HL-60 (cell line): ENCODE results near the gene ZFYVE16.

Source experiments
- DNase-seq, 2 experiments: peaks; one replicate each; pipeline ENCODE4 v3.0.0-alpha.2; 2010 to 2020; ENCODE audit warnings: low read depth in 1 of 2, low spot score in 1 of 2
- H3K27ac ChIP-seq: fragments of 250-450 bp; sonication (Bioruptor Pico); replicated peaks from 2 replicates; pipeline ENCODE4 v1.5.1; 2020; ENCODE audit warnings: mild to moderate bottlenecking, moderate library complexity
- H3K27me3 ChIP-seq: fragments of 250-450 bp; sonication (Bioruptor Pico); 2 replicates; pipeline ENCODE4 v1.5.1; 2021; ENCODE audit warnings: mild to moderate bottlenecking, moderate library complexity; ENCODE audit not compliant: insufficient read depth, poor library complexity, severe bottlenecking
- H3K4me3 ChIP-seq: replicated peaks from 2 replicates; pipeline ENCODE4 v1.5.1; 2011; ENCODE audit warnings: mild to moderate bottlenecking, control low read depth, low read length; ENCODE audit not compliant: insufficient read depth
- CTCF ChIP-seq: IDR thresholded peaks from one replicate; pipeline ENCODE4 v1.5.1; 2011; ENCODE audit warnings: low read length, control low read depth, inconsistent platforms; ENCODE audit not compliant: insufficient read depth
- GABPA ChIP-seq: IDR thresholded peaks from 2 replicates; pipeline ENCODE4 v1.6.1; 2012; ENCODE audit warnings: low read depth
- POLR2AphosphoS5 ChIP-seq: IDR thresholded peaks from 2 replicates; pipeline ENCODE4 v1.6.1; 2012; ENCODE audit warnings: low read depth
- REST ChIP-seq: IDR thresholded peaks from 2 replicates; pipeline ENCODE4 v1.6.1; 2012; ENCODE audit warnings: low read depth; ENCODE audit not compliant: insufficient replicate concordance
- SPI1 ChIP-seq: IDR thresholded peaks from 2 replicates; pipeline ENCODE4 v1.6.1; 2012; ENCODE audit warnings: low read depth, mild to moderate bottlenecking, borderline replicate concordance

The ZFYVE16 gene

GRCh38 chr5:80369521-80369920, 38.3 kb upstream of the ZFYVE16 start:
- H3K4me3 ChIP-seq = no peak overlapping the region
- H3K27ac ChIP-seq = no peak overlapping the region
- no peak for DNase-seq
- TF ChIP-seq REST (no peak), CTCF (no peak), POLR2AphosphoS5 (no peak), SPI1 (no peak), GABPA (no peak)
- H3K27me3 ChIP-seq = no peaks in the 10 kb centered on the region

GRCh38 chr5:80370390-80370789, 37.5 kb upstream of the ZFYVE16 start:
- Histone ChIP-seq H3K27ac (no peak overlapping the region; the same call in 1 of the 2 replicates), H3K27me3 (no peaks in the 10 kb centered on the region), H3K4me3 (no peak overlapping the region)
- DNase-seq = no peak
- TF ChIP-seq SPI1 = no peak
- no peak for TF ChIP-seq POLR2AphosphoS5
- TF ChIP-seq CTCF = no peak
- no peak for TF ChIP-seq GABPA
- TF ChIP-seq REST = no peak

- no peak for DNase-seq
- TF ChIP-seq GABPA (no peak), POLR2AphosphoS5 (no peak), SPI1 (no peak), REST (no peak), CTCF (no peak)
- no peaks in the 10 kb centered on the region for H3K27me3 ChIP-seq
- no peak overlapping the region for H3K4me3 ChIP-seq
- no peak overlapping the region for H3K27ac ChIP-seq
These were observed 35.1 kb upstream of the ZFYVE16 start for GRCh38 chr5:80372780-80373179.
